Activated T-helper 2 cell treated with anti-CD3 and anti-CD28 coated beads, Interferon-gamma antibody, Interleukin-2, Interleukin-4, amounts not matched to agents 10 μg/mL and 5 μg/mL and 100 μg/mL, durations not matched to agents 14 hours and 24 hours and 36 hours (primary cell): ENCODE data around the gene MRTFB. TPM values are rescaled to one million over a fixed set of nuclear protein-coding genes. Genes with fewer than 3 reads are reported as not detected.
"Not testable (repeated sequence)": the region's sequence is repeated elsewhere in the genome, so short reads cannot be mapped to it uniquely, and the experiment has no call there.

Source experiments
- DNase-seq: peaks from one replicate; pipeline ENCODE4 v3.0.0; 2021; ENCODE audit warnings: low spot score
- H3K27ac Mint-ChIP-seq: one replicate; pipeline ENCODE4 v1.8.0; 2021; ENCODE audit warnings: mixed read lengths
- H3K27me3 Mint-ChIP-seq: one replicate; pipeline ENCODE4 v1.8.0; 2021; ENCODE audit warnings: low read depth, mixed read lengths
- H3K36me3 Mint-ChIP-seq: one replicate; pipeline ENCODE4 v1.8.0; 2021; ENCODE audit warnings: low read depth, mixed read lengths
- H3K4me1 Mint-ChIP-seq: one replicate; pipeline ENCODE4 v1.8.0; 2021; ENCODE audit warnings: low read depth, mixed read lengths
- H3K4me3 Mint-ChIP-seq: one replicate; pipeline ENCODE4 v1.8.0; 2021; ENCODE audit warnings: low read depth, mild to moderate bottlenecking, moderate library complexity, mixed read lengths
- H3K9me3 Mint-ChIP-seq: one replicate; pipeline ENCODE4 v1.8.0; 2021; ENCODE audit warnings: mixed read lengths
- intact Hi-C: fragments of 100-400 bp; cut with micrococcal nuclease; formaldehyde crosslinking; loops from one replicate; pipeline ENCODE4 v1.15.1; 2023
- total RNA-seq: library from RNA; stranded (reverse); gene quantifications from 2 replicates; pipeline ENCODE4 v1.2.3, GENCODE V29; 2022

The MRTFB gene
- total RNA-seq, 1 donor from 2014 or later, result 13.7 TPM

- Mint-ChIP-seq H3K4me1 (peaks cover 2% of the 10 kb centered on the region), H3K9me3 (no peaks in the 10 kb centered on the region), H3K27me3 (no peaks in the 10 kb centered on the region), H3K27ac (no peak overlapping the region), H3K4me3 (no peak overlapping the region), H3K36me3 (no peaks in the 10 kb centered on the region)
- no peak for DNase-seq
- intact Hi-C loops, result loop anchor here (2.0 kb wide), 1 partner anchor 57 kb away; no protein-coding TSS in a partner anchor
Observed at GRCh38 chr16:14111713-14112538, 40.8 kb downstream of the MRTFB start.

GRCh38 chr16:14112539-14112856, 41.4 kb downstream of the MRTFB start:
- no peaks in the 10 kb centered on the region for H3K36me3 Mint-ChIP-seq
- no peak overlapping the region for H3K27ac Mint-ChIP-seq
- no peaks in the 10 kb centered on the region for H3K9me3 Mint-ChIP-seq
- peaks cover 2% of the 10 kb centered on the region for H3K4me1 Mint-ChIP-seq
- intact Hi-C loops, result no loop called here
- no peaks in the 10 kb centered on the region for H3K27me3 Mint-ChIP-seq
- H3K4me3 Mint-ChIP-seq, result no peak overlapping the region
- DNase-seq, result no peak

- Mint-ChIP-seq H3K9me3 (no peaks in the 10 kb centered on the region), H3K27me3 (no peaks in the 10 kb centered on the region), H3K4me1 (peaks cover 2% of the 10 kb centered on the region), H3K36me3 (no peaks in the 10 kb centered on the region), H3K27ac (no peak overlapping the region), H3K4me3 (no peak overlapping the region)
- DNase-seq, result no peak
- intact Hi-C loops, result no loop called here
Observed at GRCh38 chr16:14113344-14113743, 42.2 kb downstream of the MRTFB start.

- no peaks in the 10 kb centered on the region for H3K4me1 Mint-ChIP-seq
Observed at GRCh38 chr16:14117051-14117450, 45.9 kb downstream of the MRTFB start.

GRCh38 chr16:14119799-14120198, 48.7 kb downstream of the MRTFB start:
- no peak for DNase-seq
- Mint-ChIP-seq H3K9me3 (peaks cover 5% of the 10 kb centered on the region), H3K4me1 (no peaks in the 10 kb centered on the region), H3K27me3 (no peaks in the 10 kb centered on the region), H3K4me3 (no peak overlapping the region), H3K36me3 (no peaks in the 10 kb centered on the region), H3K27ac (no peak overlapping the region)
- intact Hi-C loops, result no loop called here

More at GRCh38 chr16:14117051-14117450, 45.9 kb downstream of the MRTFB start:
- H3K27ac Mint-ChIP-seq, result no peak overlapping the region
- H3K27me3 Mint-ChIP-seq, result no peaks in the 10 kb centered on the region
- H3K4me3 Mint-ChIP-seq, result no peak overlapping the region
- H3K36me3 Mint-ChIP-seq, result no peaks in the 10 kb centered on the region
- intact Hi-C loops, result no loop called here
- H3K9me3 Mint-ChIP-seq, result peaks cover 5% of the 10 kb centered on the region
- no peak for DNase-seq

GRCh38 chr16:14120335-14120734, 49.2 kb downstream of the MRTFB start:
- Mint-ChIP-seq H3K27ac (no peak overlapping the region), H3K4me3 (no peak overlapping the region), H3K4me1 (no peaks in the 10 kb centered on the region), H3K9me3 (peaks cover 5% of the 10 kb centered on the region), H3K27me3 (no peaks in the 10 kb centered on the region), H3K36me3 (no peaks in the 10 kb centered on the region)
- intact Hi-C loops, result no loop called here
- DNase-seq, result no peak

- intact Hi-C loops, result no loop called here
- Mint-ChIP-seq H3K27ac (no peak overlapping the region), H3K27me3 (no peaks in the 10 kb centered on the region), H3K4me1 (no peaks in the 10 kb centered on the region), H3K4me3 (no peak overlapping the region), H3K9me3 (peaks cover 5% of the 10 kb centered on the region), H3K36me3 (no peaks in the 10 kb centered on the region)
- DNase-seq, result no peak
Observed at GRCh38 chr16:14121142-14121541, 50.0 kb downstream of the MRTFB start.

- no peaks in the 10 kb centered on the region for H3K4me1 Mint-ChIP-seq
- no peaks in the 10 kb centered on the region for H3K36me3 Mint-ChIP-seq
- H3K27me3 Mint-ChIP-seq, result no peaks in the 10 kb centered on the region
- H3K27ac Mint-ChIP-seq, result no peak overlapping the region
- no peak overlapping the region for H3K4me3 Mint-ChIP-seq
- no peak for DNase-seq
- H3K9me3 Mint-ChIP-seq, result peaks cover 5% of the 10 kb centered on the region
- intact Hi-C loops, result no loop called here
Observed at GRCh38 chr16:14121872-14122271, 50.8 kb downstream of the MRTFB start.

GRCh38 chr16:14122430-14122829, 51.3 kb downstream of the MRTFB start:
- H3K27me3 Mint-ChIP-seq, H3K27ac Mint-ChIP-seq, H3K4me1 Mint-ChIP-seq, H3K9me3 Mint-ChIP-seq, intact Hi-C loops, DNase-seq, H3K36me3 Mint-ChIP-seq, H3K4me3 Mint-ChIP-seq: not testable (repeated sequence)

- no peak overlapping the region for H3K27ac Mint-ChIP-seq
- H3K9me3 Mint-ChIP-seq, result no peaks in the 10 kb centered on the region
- H3K4me3 Mint-ChIP-seq, result no peak overlapping the region
- H3K36me3 Mint-ChIP-seq, result no peaks in the 10 kb centered on the region
- intact Hi-C loops, result no loop called here
- no peaks in the 10 kb centered on the region for H3K27me3 Mint-ChIP-seq
- no peaks in the 10 kb centered on the region for H3K4me1 Mint-ChIP-seq
- DNase-seq, result no peak
Observed at GRCh38 chr16:14125000-14125681, 54.0 kb downstream of the MRTFB start.

- Mint-ChIP-seq H3K27me3 (no peaks in the 10 kb centered on the region), H3K4me3 (no peak overlapping the region), H3K36me3 (no peaks in the 10 kb centered on the region), H3K9me3 (no peaks in the 10 kb centered on the region), H3K27ac (no peak overlapping the region), H3K4me1 (no peaks in the 10 kb centered on the region)
- intact Hi-C loops, result no loop called here
- DNase-seq, result no peak
Observed at GRCh38 chr16:14125708-14126107, 54.6 kb downstream of the MRTFB start.

GRCh38 chr16:14128097-14128496, 57.0 kb downstream of the MRTFB start:
- Mint-ChIP-seq H3K9me3 (no peaks in the 10 kb centered on the region), H3K4me3 (no peak overlapping the region), H3K36me3 (no peaks in the 10 kb centered on the region), H3K4me1 (peaks cover 5% of the 10 kb centered on the region), H3K27me3 (no peaks in the 10 kb centered on the region), H3K27ac (no peak overlapping the region)
- DNase-seq, result no peak
- intact Hi-C loops, result no loop called here

- H3K4me1 Mint-ChIP-seq, result peaks cover 5% of the 10 kb centered on the region
- DNase-seq, result no peak
- intact Hi-C loops, result no loop called here
- no peaks in the 10 kb centered on the region for H3K27me3 Mint-ChIP-seq
- H3K27ac Mint-ChIP-seq, result no peak overlapping the region
- H3K36me3 Mint-ChIP-seq, result no peaks in the 10 kb centered on the region
- no peak overlapping the region for H3K4me3 Mint-ChIP-seq
- no peaks in the 10 kb centered on the region for H3K9me3 Mint-ChIP-seq
Observed at GRCh38 chr16:14129502-14129901, 58.4 kb downstream of the MRTFB start.
